Measurements from ENCODE around the gene ARFGAP3.
"Not testable (repeated sequence)": the region's sequence is repeated elsewhere in the genome, so short reads cannot be mapped to it uniquely, and the experiment has no call there.

Gene ARFGAP3

DNA sequence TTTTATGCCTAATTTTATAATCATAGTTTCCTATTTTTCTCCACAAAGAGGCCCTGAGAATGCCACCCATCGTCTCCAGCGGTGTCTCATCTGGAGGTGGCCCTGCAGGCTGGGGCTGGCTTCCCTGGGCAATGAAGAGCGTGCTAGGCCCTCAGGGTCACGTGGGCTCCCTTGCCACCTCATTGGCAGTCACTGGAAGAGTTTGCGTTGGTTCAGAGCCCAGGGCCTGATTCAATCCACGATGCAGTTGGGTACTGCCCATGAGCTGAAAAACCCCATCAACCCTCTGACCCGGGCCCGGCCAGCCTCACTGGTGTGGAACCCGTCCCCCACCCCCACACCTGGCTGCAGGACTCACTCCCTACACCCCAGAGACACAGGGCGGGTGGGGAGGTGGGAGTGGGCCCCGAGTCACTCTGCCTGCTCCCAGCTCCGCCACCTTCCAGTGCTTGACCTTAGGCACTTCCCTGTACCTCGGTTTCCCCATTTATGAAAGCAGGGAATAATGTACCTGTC lies 93.0 kb downstream of the ARFGAP3 start:
- DNase-seq: no peak

DNA sequence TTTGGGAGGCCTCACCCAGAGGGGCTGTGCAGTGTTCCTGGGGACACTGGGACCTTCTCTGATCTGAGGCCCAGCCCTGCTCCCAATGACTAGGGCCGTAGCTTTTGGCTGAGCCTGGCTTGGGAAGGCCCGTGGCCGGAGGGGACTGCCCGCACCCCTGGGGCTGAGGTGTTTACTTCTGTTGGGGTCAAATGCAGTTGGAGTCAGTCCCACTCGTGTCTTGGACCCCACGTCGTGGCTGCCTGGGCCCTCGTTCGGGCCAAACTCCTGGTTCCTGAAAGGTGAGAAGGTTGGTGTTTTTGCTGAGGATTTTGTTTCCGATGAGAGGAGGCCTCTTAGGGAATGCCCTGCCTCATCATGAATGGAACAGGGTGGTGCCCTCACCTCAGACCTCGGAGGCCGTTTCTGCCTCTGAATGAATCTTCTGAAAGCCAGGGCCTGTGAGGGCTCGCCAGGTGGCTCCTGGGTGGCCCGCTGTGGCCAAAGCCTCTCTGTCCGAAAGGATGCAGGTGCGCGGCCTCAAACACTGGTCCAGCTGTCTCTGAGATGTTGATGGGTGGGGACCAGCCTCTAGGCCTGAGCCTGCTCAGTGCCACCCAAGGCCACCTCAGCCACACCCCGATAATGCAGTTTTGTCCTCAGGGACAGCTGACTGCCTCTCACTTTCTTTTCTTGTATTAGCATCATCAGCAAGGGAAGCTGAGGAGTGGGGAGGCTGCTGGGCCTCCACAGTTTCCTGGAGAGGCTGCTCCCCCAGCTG lies 96.1 kb downstream of the ARFGAP3 start:
- no peak for DNase-seq

DNA sequence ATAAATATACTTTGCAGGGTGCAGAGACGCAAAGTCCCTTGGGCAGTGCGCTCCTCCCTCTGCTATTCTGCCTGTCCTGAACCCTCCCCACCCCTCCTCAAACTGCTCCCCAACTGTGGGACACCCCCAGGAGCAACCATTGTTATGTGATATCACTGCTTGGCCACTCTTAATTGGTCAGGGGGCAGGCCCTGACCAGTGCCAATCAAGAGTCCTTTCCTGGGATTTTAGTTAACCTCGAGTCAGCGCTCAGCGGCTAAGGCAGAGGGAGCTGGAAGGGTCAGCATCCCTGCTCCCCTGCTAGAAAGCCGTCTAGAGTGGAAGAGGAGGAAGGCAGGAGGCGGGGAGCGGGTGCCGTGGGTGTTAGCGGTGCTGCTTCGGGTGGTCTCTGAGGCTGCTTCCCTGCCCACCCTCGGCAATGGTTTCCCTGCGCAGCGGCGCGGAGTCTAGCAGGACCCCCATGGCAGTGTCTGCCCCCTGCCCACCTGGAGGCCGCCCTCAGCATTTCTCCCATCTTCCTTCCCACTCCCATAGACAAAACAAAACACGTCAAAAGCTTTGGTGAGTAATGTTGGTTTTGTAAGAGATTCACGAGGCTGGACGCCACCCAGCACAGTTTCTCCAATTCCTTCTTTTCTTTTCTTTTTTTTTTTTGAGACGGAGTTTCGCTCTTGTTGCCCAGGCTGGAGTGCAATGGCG lies 98.0 kb downstream of the ARFGAP3 start:
- DNase-seq: no peak

DNA sequence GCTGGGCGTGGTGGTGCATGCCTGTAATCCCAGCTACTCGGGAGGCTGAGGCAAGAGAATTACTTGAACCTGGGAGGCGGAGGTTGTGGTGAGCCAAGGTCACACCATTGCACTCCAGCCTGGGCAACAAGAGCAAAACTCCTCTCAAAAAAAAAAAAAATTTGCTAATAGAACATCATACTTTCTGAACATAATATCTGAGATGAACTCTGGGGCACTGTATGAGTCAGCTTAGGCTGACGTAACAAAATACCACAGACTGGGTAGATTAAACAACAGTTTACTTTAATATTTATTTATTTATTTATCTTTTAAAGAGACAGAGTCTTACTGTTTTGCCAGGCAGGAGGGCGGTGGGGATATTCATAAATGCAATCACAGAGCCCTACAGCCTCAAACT lies 101.5 kb downstream of the ARFGAP3 start:
- not testable (repeated sequence) for DNase-seq

DNA sequence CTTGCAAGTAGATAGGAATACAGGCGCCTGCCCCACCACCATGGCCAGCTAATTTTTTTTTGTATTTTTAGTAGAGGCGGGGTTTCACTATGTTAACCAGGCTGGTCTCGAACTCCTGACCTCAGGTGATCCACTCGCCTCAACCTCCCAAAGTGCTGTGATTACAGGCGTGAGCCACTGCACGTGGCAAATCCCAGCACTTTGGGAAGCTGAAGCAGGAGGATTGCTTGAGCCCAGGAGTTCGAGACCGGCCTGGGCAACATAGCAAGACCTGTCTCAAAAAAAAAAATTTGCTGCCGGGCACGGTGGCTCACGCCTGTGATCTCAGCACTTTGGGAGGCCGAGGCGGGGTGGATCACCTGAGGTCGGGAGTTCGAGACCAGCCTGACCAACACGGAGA lies 102.0 kb downstream of the ARFGAP3 start:
- not testable (repeated sequence) for DNase-seq

DNA sequence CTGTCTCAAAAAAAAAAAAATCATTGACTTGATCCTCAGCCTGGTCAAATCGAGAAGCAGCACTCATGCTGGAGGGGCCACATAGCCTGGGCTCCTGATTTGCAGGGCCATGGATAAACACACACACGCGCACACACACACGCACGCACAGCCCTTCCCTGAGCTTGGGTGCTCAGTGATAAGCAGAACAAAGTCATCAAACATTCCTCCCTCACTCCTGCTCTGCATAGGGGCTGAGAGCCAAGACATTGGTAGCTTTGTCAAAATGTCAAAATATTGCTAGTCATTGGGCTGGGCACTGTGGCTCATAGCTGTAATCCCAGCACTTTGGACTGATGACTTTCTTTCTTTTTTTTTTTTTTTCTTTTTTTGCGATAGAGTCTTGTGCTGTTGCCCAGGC lies 102.4 kb downstream of the ARFGAP3 start:
- no peak for DNase-seq

DNA sequence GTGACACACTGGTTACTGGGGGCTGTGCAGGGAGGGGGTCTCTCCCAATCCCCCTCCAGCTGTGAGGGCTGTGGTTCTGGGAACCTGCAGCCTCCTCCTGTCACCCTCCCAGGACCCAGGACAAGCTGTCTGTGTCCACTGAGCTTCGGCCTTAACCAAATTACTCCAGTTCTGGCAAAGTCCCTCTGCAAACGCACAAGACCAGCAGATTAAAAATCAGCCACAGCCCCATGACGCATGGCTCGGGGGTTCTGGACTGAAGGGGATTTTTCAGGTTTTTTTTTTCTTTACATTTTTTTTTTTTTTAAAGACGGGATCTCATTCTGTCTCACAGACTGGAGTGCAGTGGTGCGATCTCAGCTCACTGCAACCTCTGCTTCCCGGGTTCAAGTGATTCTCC lies 104.2 kb downstream of the ARFGAP3 start:
- DNase-seq: no peak

DNA sequence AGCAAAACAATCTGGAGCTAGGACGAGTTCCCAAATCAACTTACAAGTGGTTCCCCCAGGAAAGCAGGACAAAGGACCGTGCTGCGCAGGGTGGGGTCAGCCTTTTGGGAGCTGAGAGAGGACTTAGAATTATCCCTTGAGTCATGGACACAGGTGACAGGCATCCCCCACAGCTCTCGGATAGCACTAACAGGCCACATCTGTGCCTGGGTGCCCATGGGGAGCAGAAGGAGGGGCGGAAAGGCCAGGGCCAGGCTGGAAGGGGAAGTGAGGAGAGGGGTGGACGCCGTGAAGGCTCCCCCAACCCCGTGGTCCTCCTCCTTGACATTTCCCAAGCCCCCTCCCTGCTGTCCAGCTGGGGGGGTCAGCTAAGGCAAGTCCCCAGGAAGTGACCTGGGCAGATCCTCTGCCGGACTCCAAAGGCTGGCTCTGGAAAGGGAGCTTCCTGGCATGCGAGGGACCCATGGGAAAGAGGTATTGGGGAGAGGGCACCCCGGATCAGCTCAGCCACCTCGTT lies 104.8 kb downstream of the ARFGAP3 start:
- no peak for DNase-seq

DNA sequence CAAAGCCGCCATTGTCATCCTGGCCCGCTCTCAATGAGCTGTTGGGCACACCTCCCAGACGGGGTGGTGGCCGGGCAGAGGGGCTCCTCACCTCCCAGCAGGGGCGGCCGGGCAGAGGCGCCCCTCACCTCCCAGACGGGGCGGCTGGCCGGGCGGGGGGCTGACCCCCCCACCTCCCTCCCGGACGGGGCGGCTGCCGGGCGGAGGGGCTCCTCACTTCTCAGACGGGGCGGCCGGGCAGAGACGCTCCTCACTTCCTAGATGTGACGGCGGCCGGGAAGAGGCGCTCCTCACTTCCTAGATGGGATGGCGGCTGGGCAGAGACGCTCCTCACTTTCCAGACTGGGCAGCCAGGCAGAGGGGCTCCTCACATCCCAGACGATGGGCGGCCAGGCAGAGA lies 106.7 kb downstream of the ARFGAP3 start:
- not testable (repeated sequence) for DNase-seq

DNA sequence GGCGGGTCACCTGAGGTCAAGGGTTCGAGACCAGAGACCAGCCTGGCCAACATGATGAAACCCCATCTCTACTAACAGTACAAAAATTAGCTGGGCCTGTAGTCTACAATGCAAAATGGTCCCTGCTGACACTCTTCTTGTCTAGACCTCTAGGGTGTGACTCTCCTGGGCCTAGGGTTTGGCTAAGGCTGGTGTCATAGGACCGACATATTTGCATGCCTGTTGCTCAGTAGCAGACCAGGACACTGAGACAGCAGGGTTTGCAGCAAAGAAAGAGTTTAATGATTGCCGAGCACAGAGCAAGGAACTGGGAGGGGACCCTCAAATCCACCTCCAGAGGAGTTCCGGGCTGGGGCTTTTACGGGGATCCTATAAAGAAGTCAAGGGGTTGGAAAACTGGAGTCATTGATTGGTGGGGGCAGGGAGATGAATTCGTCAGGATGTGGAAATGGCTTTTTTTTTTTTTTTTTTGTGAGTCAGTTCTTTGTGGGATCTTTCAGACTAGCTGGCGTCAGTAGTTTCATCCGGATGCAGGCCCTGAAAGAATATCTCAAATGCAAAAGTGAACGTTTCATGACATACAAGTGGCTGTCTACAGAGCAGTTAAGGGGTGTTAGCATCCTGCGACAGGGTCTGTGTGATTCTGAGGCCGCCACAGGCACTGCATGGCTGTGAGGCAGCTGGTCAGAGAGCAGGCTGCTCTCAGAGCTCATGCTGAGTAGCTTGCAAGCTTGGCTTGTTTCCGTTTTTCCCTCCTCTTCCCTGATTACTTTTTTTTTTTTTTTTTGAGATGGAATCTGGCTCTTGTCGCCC lies 109.2 kb downstream of the ARFGAP3 start:
- no peak for DNase-seq

All from stimulated activated CD4-positive, alpha-beta T cell treated with anti-CD3 and anti-CD28 coated beads, Interleukin-1b, Interleukin-23, amount 100 ng/mL, for 48 hours (primary cell).